ENCODE data around the gene TRPV4. TPM values are rescaled to one million over a fixed set of nuclear protein-coding genes. Genes with fewer than 3 reads are reported as not detected.

Gene TRPV4
- total and polyA plus RNA-seq, 2 experiments from 2014 or later, result 2.3 to 4.7 TPM

GRCh38 chr12:109735825-109736551, 97.2 kb downstream of the TRPV4 start:
- Histone ChIP-seq H3K79me2 (peaks cover 4% of the 10 kb centered on the region), H3K9me3 (ENCODE audit: low read depth) (no peaks in the 10 kb centered on the region), H3K4me2 (no peak overlapping the region), H3K4me1 (ENCODE audit: insufficient read depth) (peaks cover 33% of the 10 kb centered on the region), H3K27me3 (no peaks in the 10 kb centered on the region), H3K4me3 (no peak overlapping the region), H3K27ac (no peak overlapping the region), H3K36me3 (replicated peaks; ENCODE audit: insufficient read depth, low read depth) (no peaks in the 10 kb centered on the region), H2AFZ (no peak overlapping the region), H4K20me1 (ENCODE audit: insufficient read depth, poor library complexity, severe bottlenecking) (no peaks in the 10 kb centered on the region), H3K9me2 (replicated peaks; ENCODE audit: insufficient read depth) (no peaks in the 10 kb centered on the region)
- DNase-seq (ENCODE audit: low spot score), result no peak
- TF ChIP-seq EZH2phosphoT487 (IDR thresholded peaks at IDR 0.05; ENCODE audit: low read depth, severe bottlenecking, unreplicated experiment) (no peak), CTCF (IDR thresholded peaks at IDR 0.05; ENCODE audit: poor library complexity) (no peak), EZH2 (IDR thresholded peaks at IDR 0.05; ENCODE audit: borderline replicate concordance) (no peak)
- 71% methylated on average over 9 of the region's 9 CpGs for WGBS (ENCODE audit: low lambda C conversion rate, missing lambda C conversion rate)

- 74% methylated on average over 12 of the region's 12 CpGs for WGBS (ENCODE audit: low lambda C conversion rate, missing lambda C conversion rate)
- no peaks in the 10 kb centered on the region for H4K20me1 ChIP-seq (ENCODE audit: insufficient read depth, poor library complexity, severe bottlenecking)
- H3K27ac ChIP-seq, result no peak overlapping the region
- TF ChIP-seq EZH2phosphoT487 (IDR thresholded peaks at IDR 0.05; ENCODE audit: low read depth, severe bottlenecking, unreplicated experiment) (no peak), CTCF (IDR thresholded peaks at IDR 0.05; ENCODE audit: poor library complexity) (no peak), EZH2 (IDR thresholded peaks at IDR 0.05; ENCODE audit: borderline replicate concordance) (no peak)
- H3K4me3 ChIP-seq, result no peak overlapping the region
- H3K9me2 ChIP-seq (replicated peaks; ENCODE audit: insufficient read depth), result no peaks in the 10 kb centered on the region
- peaks cover 4% of the 10 kb centered on the region for H3K79me2 ChIP-seq
- no peak overlapping the region for H2AFZ ChIP-seq
- H3K4me1 ChIP-seq (ENCODE audit: insufficient read depth), result peaks cover 28% of the 10 kb centered on the region
- H3K36me3 ChIP-seq (replicated peaks; ENCODE audit: insufficient read depth, low read depth), result no peaks in the 10 kb centered on the region
- DNase-seq (ENCODE audit: low spot score), result no peak
- no peak overlapping the region for H3K4me2 ChIP-seq
- no peaks in the 10 kb centered on the region for H3K9me3 ChIP-seq (ENCODE audit: low read depth)
- no peaks in the 10 kb centered on the region for H3K27me3 ChIP-seq
These were observed 98.1 kb downstream of the TRPV4 start for GRCh38 chr12:109735051-109735521.

GRCh38 chr12:109734219-109735000, 98.8 kb downstream of the TRPV4 start:
- no peaks in the 10 kb centered on the region for H3K9me3 ChIP-seq (ENCODE audit: low read depth)
- 34% methylated on average over 21 of the region's 22 CpGs for WGBS (ENCODE audit: low lambda C conversion rate, missing lambda C conversion rate)
- H3K4me2 ChIP-seq, result peak overlapping the region; percentile 49
- H3K27ac ChIP-seq, result no peak overlapping the region
- H3K9me2 ChIP-seq (replicated peaks; ENCODE audit: insufficient read depth), result no peaks in the 10 kb centered on the region
- no peak for DNase-seq (ENCODE audit: low spot score)
- H4K20me1 ChIP-seq (ENCODE audit: insufficient read depth, poor library complexity, severe bottlenecking), result no peaks in the 10 kb centered on the region
- H3K27me3 ChIP-seq, result no peaks in the 10 kb centered on the region
- no peak overlapping the region for H3K4me3 ChIP-seq
- peaks cover 21% of the 10 kb centered on the region for H3K4me1 ChIP-seq (ENCODE audit: insufficient read depth)
- no peak overlapping the region for H2AFZ ChIP-seq
- peaks cover 4% of the 10 kb centered on the region for H3K79me2 ChIP-seq
- H3K36me3 ChIP-seq (replicated peaks; ENCODE audit: insufficient read depth, low read depth), result no peaks in the 10 kb centered on the region
- TF ChIP-seq EZH2 (IDR thresholded peaks at IDR 0.05; ENCODE audit: borderline replicate concordance) (no peak), CTCF (IDR thresholded peaks at IDR 0.05; ENCODE audit: poor library complexity) (no peak), EZH2phosphoT487 (IDR thresholded peaks at IDR 0.05; ENCODE audit: low read depth, severe bottlenecking, unreplicated experiment) (no peak)

Small RNA genes lying within 50 kb of the gene (microRNA-seq; reads per million reads assigned to microRNA genes)
- not detected for gene MIR4497

Small RNA genes lying within 50 kb of the gene (small RNA-seq; reads per million reads assigned to genes)
- gene MIR4497 (not detected), gene RN7SL441P (not detected)

Other genes starting within 250 kb of the TRPV4 start
- gene FAM222A, start 119.6 kb downstream of the TRPV4 start, total RNA-seq, result 7.4 and 8.5 TPM in 2 replicates
- gene FAM222A, start 119.6 kb downstream of the TRPV4 start, polyA plus RNA-seq, result 8.3 and 11.3 TPM in 2 replicates
- gene GLTP, start 47.1 kb upstream of the TRPV4 start, total RNA-seq, result 24.9 and 28.4 TPM in 2 replicates
- 25.3 and 33.4 TPM in 2 replicates for gene GLTP, start 47.1 kb upstream of the TRPV4 start, polyA plus RNA-seq
- gene TCHP, start 66.9 kb upstream of the TRPV4 start, total RNA-seq, result 7.7 and 8.0 TPM in 2 replicates
- gene TCHP, start 66.9 kb upstream of the TRPV4 start, polyA plus RNA-seq, result 5.5 and 7.9 TPM in 2 replicates
- gene GIT2, start 163.0 kb upstream of the TRPV4 start, total RNA-seq, result 20.8 and 22.4 TPM in 2 replicates
- gene GIT2, start 163.0 kb upstream of the TRPV4 start, polyA plus RNA-seq, result 21.5 and 21.9 TPM in 2 replicates
- 49.7 and 55.3 TPM in 2 replicates for gene ANKRD13A, start 166.0 kb upstream of the TRPV4 start, total RNA-seq
- 13.2 and 14.3 TPM in 2 replicates for gene ANKRD13A, start 166.0 kb upstream of the TRPV4 start, polyA plus RNA-seq
- 24.6 and 29.3 TPM in 2 replicates for gene C12orf76, start 215.1 kb upstream of the TRPV4 start, total RNA-seq
- 13.6 and 18.5 TPM in 2 replicates for gene C12orf76, start 215.1 kb upstream of the TRPV4 start, polyA plus RNA-seq

Data from hepatocyte (in vitro differentiated cells).